Measurements from ENCODE around the gene SLFN14.
A peak's percentile ranks its signal among the peaks of the same experiment; 100 is the strongest.

Gene SLFN14

GRCh38 chr17:35554668-35555067, 6.0 kb downstream of the SLFN14 start:
- no peaks in the 10 kb centered on the region for H3K9me3 ChIP-seq (ENCODE audit: control insufficient read depth, insufficient read depth, low read depth, low read length)
- H3K4me1 ChIP-seq (ENCODE audit: control insufficient read depth, insufficient read depth, low read length), result no peaks in the 10 kb centered on the region
- CTCF ChIA-PET, result interaction anchor here (0.6 to 2.0 kb wide), 6 partner anchors 15 to 394 kb away, joined by 3 to 9 read pairs (median 4); no protein-coding TSS in a partner anchor
- no peak overlapping the region for H3K4me3 ChIP-seq (ENCODE audit: low read depth, low read length)
- H3K27ac ChIP-seq (ENCODE audit: extremely low read depth, low read depth, low read length), result no peak overlapping the region
- POLR2A ChIA-PET, result interaction anchor here (0.6 to 0.7 kb wide), 2 partner anchors 58 to 312 kb away, joined by 3 to 4 read pairs; partner anchors contain the start of gene SLFN5
- no peaks in the 10 kb centered on the region for H3K36me3 ChIP-seq (ENCODE audit: control insufficient read depth in 2 of 2, insufficient read depth in 1 of 2, low read length in 2 of 2)
- TF ChIP-seq ZNF362 (tag by site-specific recombination; IDR thresholded peaks at IDR 0.05), result 0 out of 2 replicates have a peak, but pooled peaks have one; percentile 28
- no peak for TF ChIP-seq ZNF146 (tag by site-specific recombination; IDR thresholded peaks at IDR 0.05)

GRCh38 chr17:35553310-35553709, 7.3 kb downstream of the SLFN14 start:
- Histone ChIP-seq H3K4me1 (ENCODE audit: control insufficient read depth, insufficient read depth, low read length) (no peaks in the 10 kb centered on the region), H3K27ac (ENCODE audit: extremely low read depth, low read depth, low read length) (no peak overlapping the region), H3K4me3 (ENCODE audit: low read depth, low read length) (no peak overlapping the region), H3K36me3 (ENCODE audit: control insufficient read depth in 2 of 2, insufficient read depth in 1 of 2, low read length in 2 of 2) (no peaks in the 10 kb centered on the region), H3K9me3 (ENCODE audit: control insufficient read depth, insufficient read depth, low read depth, low read length) (no peaks in the 10 kb centered on the region)
- CTCF ChIA-PET, result interaction anchor here (0.7 to 7.3 kb wide), 7 partner anchors 15 to 241 kb away, joined by 3 to 49 read pairs (median 5); partner anchors contain the start of gene SLFN12L
- TF ChIP-seq ZBTB44 (tag by site-specific recombination; IDR thresholded peaks at IDR 0.05), result no peak
- no peak for TF ChIP-seq ZNF335 (tag by site-specific recombination; conservative IDR thresholded peaks at IDR 0.05)
- no peak for TF ChIP-seq ZNF16 (tag by site-specific recombination; IDR thresholded peaks at IDR 0.05; ENCODE audit: low read depth)
- TF ChIP-seq KLF9 (tag by site-specific recombination; IDR thresholded peaks at IDR 0.05; ENCODE audit: low read depth), result no peak
- no peak for TF ChIP-seq ZNF488 (tag by site-specific recombination; IDR thresholded peaks at IDR 0.05)
- no peak for TF ChIP-seq ZNF354C (tag by site-specific recombination; IDR thresholded peaks at IDR 0.05; ENCODE audit: borderline replicate concordance, low read depth)
- TF ChIP-seq ZNF391 (tag by site-specific recombination; IDR thresholded peaks at IDR 0.05; ENCODE audit: borderline replicate concordance, low read depth), result no peak
- POLR2A ChIA-PET, result interaction anchor here (1.4 kb wide), 1 partner anchor 15 kb away, joined by 5 read pairs; no protein-coding TSS in a partner anchor

GRCh38 chr17:35548978-35549377, 11.6 kb downstream of the SLFN14 start:
- H3K4me1 ChIP-seq (ENCODE audit: control insufficient read depth, insufficient read depth, low read length), result no peaks in the 10 kb centered on the region
- no peak overlapping the region for H3K4me3 ChIP-seq (ENCODE audit: low read depth, low read length)
- no peaks in the 10 kb centered on the region for H3K36me3 ChIP-seq (ENCODE audit: control insufficient read depth in 2 of 2, insufficient read depth in 1 of 2, low read length in 2 of 2)
- POLR2A ChIA-PET, result no interaction called here
- H3K9me3 ChIP-seq (ENCODE audit: control insufficient read depth, insufficient read depth, low read depth, low read length), result no peaks in the 10 kb centered on the region
- no peak overlapping the region for H3K27ac ChIP-seq (ENCODE audit: extremely low read depth, low read depth, low read length)
- TF ChIP-seq AEBP2 (tag by site-specific recombination; IDR thresholded peaks at IDR 0.05; ENCODE audit: borderline replicate concordance) (no peak), ZNF16 (tag by site-specific recombination; IDR thresholded peaks at IDR 0.05; ENCODE audit: low read depth) (no peak), ZNF26 (tag by site-specific recombination; IDR thresholded peaks at IDR 0.05) (no peak), ZFP69B (tag by site-specific recombination; IDR thresholded peaks at IDR 0.05) (no peak), ZNF510 (tag by site-specific recombination; IDR thresholded peaks at IDR 0.05; ENCODE audit: insufficient replicate concordance) (no peak), ZNF354C (tag by site-specific recombination; IDR thresholded peaks at IDR 0.05; ENCODE audit: borderline replicate concordance, low read depth) (no peak), PRDM4 (tag by site-specific recombination; IDR thresholded peaks at IDR 0.05) (no peak), ZNF791 (tag by site-specific recombination; IDR thresholded peaks at IDR 0.05) (no peak)
- CTCF ChIA-PET, result interaction anchor here (1.0 to 7.3 kb wide), 2 partner anchors 11 to 405 kb away, joined by 3 to 49 read pairs; partner anchors contain the start of gene SLFN12L
